ENCODE measurements around the gene PFKP.

DNA sequence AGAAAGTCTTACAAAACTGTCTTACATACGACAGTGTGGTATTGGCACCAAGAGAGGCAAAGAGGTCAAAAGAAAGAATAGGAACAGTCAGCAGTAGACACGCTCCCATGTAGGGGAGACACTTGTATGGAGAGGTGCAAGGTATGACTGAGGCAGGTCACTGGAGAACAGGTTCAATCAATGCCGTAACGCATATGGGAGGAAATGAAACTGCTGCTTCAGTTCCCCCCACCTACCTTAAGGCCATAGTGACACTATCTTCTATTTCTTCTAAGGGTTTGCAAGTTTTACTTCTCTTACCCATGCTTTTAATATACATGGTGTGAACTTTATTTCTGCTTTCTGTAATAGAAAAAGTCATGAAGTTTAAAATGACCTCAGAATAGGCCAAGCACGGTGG, 110.7 kb downstream of the PFKP start:
- TF ChIP-seq, protein P1, sequence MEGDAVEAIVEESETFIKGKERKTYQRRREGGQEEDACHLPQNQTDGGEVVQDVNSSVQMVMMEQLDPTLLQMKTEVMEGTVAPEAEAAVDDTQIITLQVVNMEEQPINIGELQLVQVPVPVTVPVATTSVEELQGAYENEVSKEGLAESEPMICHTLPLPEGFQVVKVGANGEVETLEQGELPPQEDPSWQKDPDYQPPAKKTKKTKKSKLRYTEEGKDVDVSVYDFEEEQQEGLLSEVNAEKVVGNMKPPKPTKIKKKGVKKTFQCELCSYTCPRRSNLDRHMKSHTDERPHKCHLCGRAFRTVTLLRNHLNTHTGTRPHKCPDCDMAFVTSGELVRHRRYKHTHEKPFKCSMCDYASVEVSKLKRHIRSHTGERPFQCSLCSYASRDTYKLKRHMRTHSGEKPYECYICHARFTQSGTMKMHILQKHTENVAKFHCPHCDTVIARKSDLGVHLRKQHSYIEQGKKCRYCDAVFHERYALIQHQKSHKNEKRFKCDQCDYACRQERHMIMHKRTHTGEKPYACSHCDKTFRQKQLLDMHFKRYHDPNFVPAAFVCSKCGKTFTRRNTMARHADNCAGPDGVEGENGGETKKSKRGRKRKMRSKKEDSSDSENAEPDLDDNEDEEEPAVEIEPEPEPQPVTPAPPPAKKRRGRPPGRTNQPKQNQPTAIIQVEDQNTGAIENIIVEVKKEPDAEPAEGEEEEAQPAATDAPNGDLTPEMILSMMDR (IDR thresholded peaks at IDR 0.05; ENCODE audit: insufficient read depth, low read depth, low read length), result no peak
- no peak for TF ChIP-seq EZH2 (IDR thresholded peaks at IDR 0.05; ENCODE audit: insufficient read depth, low read length)

Data from astrocyte (in vitro differentiated cells and primary cell).